Colonic mucosa (tissue), 4 donors: ENCODE data around the gene WNK2. TPM values are rescaled to one million over a fixed set of nuclear protein-coding genes. Genes with fewer than 3 reads are reported as not detected.

ENCODE experiments used
- DNase-seq: peaks from one replicate; pipeline ENCODE4 v3.0.0-alpha.2; 2020
- H3K27ac ChIP-seq: fragments of 200-600 bp; one replicate; pipeline ENCODE4 v1.8.0; 2021
- H3K27me3 ChIP-seq: fragments of 200-600 bp; one replicate; pipeline ENCODE4 v1.8.0; 2021
- H3K36me3 ChIP-seq: fragments of 200-600 bp; one replicate; pipeline ENCODE4 v1.8.0; 2021
- H3K4me1 ChIP-seq: fragments of 200-600 bp; one replicate; pipeline ENCODE4 v1.8.0; 2021; ENCODE audit warnings: mild to moderate bottlenecking
- H3K4me3 ChIP-seq: fragments of 200-600 bp; one replicate; pipeline ENCODE4 v1.8.0; 2021
- H3K9ac ChIP-seq, 2 donors: one replicate each; pipeline ENCODE4 v1.7.0; 2013; ENCODE audit warnings: control low read depth in 2 of 2, low read depth in 2 of 2, low read length in 2 of 2
- H3K9me3 ChIP-seq: fragments of 200-600 bp; one replicate; pipeline ENCODE4 v1.8.0; 2021
- intact Hi-C: fragments of 100-400 bp; cut with DNase I; formaldehyde crosslinking; loops from one replicate; pipeline ENCODE4 v1.14.1; 2022
- total RNA-seq, 2 donors: library from RNA; stranded (reverse); fragmentation: NEBNext Ultra II Directional in 1 of 2; extraction: Animal tissue kit (Norgen Biotek cat#: 25700) in 1 of 2; gene quantifications; one replicate each; pipeline ENCODE4 v1.2.1, GENCODE V29; 2021
- TF ChIP-seq, protein P1 (sequence below): fragments of 200-600 bp; IDR thresholded peaks from one replicate; pipeline ENCODE4 v1.8.0; 2022; ENCODE audit warnings: antibody characterized with exemption, mild to moderate bottlenecking
- donor health status: healthy.
- donor health status: DM: no; HTN: no; CAD: no.
- donor health status: DM: no; HTN: no; CAD: no.

WNK2 gene
- total RNA-seq, 2 donors from 2014 or later, result 161 to 238 TPM

DNA sequence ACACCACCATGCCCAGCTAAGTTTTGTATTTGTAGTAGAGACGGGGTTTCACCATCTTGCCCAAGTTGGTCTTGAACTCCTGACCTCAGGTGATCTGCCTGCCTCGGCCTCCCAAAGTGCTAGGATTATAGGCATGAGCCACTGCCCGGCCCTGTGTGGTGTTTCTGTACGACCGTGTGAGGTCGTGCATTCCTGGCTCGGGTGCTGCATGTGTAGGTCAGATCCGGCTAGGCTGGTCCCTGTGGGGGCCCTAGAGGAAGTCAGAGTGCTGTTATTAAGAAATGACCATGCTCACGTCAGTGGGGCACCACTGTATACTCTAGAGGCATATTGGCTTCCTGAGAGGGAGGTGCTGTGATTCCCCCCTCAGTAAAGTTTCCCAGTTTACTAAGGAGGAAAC, 13.7 kb downstream of the WNK2 start:
- no peaks in the 10 kb centered on the region for H3K9me3 ChIP-seq
- H3K9ac ChIP-seq, result peak overlapping the region in 1 of 2 donors; percentile 51
- DNase-seq, result no peak
- H3K4me1 ChIP-seq, result peaks cover 38% of the 10 kb centered on the region
- intact Hi-C loops, result loop anchor here (5.0 kb wide), 1 partner anchor 35 kb away; no protein-coding TSS in a partner anchor
- H3K27ac ChIP-seq, result peak overlapping the region; percentile 22
- no peaks in the 10 kb centered on the region for H3K27me3 ChIP-seq
- H3K4me3 ChIP-seq, result no peak overlapping the region
- TF ChIP-seq, protein P1, sequence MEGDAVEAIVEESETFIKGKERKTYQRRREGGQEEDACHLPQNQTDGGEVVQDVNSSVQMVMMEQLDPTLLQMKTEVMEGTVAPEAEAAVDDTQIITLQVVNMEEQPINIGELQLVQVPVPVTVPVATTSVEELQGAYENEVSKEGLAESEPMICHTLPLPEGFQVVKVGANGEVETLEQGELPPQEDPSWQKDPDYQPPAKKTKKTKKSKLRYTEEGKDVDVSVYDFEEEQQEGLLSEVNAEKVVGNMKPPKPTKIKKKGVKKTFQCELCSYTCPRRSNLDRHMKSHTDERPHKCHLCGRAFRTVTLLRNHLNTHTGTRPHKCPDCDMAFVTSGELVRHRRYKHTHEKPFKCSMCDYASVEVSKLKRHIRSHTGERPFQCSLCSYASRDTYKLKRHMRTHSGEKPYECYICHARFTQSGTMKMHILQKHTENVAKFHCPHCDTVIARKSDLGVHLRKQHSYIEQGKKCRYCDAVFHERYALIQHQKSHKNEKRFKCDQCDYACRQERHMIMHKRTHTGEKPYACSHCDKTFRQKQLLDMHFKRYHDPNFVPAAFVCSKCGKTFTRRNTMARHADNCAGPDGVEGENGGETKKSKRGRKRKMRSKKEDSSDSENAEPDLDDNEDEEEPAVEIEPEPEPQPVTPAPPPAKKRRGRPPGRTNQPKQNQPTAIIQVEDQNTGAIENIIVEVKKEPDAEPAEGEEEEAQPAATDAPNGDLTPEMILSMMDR, result no peak
- H3K36me3 ChIP-seq, result no peaks in the 10 kb centered on the region

- H3K9ac ChIP-seq, result peak overlapping the region in 1 of 2 donors; percentile 38
- H3K4me1 ChIP-seq, result peaks cover 34% of the 10 kb centered on the region
- TF ChIP-seq, protein P1, result no peak
- H3K36me3 ChIP-seq, result no peaks in the 10 kb centered on the region
- H3K4me3 ChIP-seq, result no peak overlapping the region
- no peaks in the 10 kb centered on the region for H3K27me3 ChIP-seq
- H3K27ac ChIP-seq, result peak overlapping the region; percentile 22
- H3K9me3 ChIP-seq, result no peaks in the 10 kb centered on the region
- peak; percentile 53 for DNase-seq
- intact Hi-C loops, result loop anchor here (5.0 kb wide), 1 partner anchor 34 kb away; no protein-coding TSS in a partner anchor
Measured at GRCh38 chr9:93198117-93198837, 14.3 kb downstream of the WNK2 start.

DNA sequence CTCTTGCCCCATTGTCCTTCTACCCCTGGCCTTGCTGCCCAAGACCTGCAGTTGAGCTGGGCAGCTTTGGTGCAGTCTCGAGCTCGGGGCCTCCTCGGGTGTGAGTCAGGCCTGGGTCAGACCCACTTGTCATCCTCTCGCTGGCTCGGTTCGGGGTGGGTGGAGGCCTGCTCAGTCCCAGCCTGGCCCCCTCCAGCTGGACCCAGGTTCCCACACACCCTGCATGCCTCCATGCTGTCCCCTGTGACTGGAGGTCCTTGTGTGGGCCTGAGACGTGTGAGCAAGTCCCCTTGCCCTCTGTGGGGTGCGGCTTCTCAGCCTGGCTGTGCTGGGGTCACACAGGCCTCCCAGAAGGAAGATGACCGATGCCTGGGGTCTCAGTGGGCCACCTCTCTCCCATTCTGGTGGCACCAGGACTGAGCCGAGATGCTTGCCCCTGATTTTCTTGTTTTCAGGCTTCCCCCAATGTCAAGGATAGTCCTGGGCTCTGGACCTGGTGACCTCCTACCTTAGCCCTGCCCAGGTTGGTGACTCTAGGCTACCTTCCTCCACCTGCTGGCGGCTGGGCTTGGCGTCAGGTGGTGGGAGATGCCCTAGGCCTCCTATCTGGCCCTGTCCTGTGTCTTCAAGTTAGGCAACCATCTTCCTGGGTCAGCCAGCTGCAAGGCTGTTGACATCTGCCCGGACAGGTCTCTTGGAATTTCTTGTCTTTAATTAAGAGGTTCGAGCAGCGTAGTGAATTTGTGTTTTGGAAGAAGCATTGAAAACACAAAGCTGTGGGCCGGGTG, 15.1 kb downstream of the WNK2 start:
- H3K9me3 ChIP-seq, result no peaks in the 10 kb centered on the region
- H3K27ac ChIP-seq, result no peak overlapping the region
- H3K9ac ChIP-seq, result peak overlapping the region in 1 of 2 donors; percentile 15
- peak; percentile 24 for DNase-seq
- no peaks in the 10 kb centered on the region for H3K27me3 ChIP-seq
- intact Hi-C loops, result loop anchor here (5.0 kb wide), 1 partner anchor 33 kb away; no protein-coding TSS in a partner anchor
- no peak overlapping the region for H3K4me3 ChIP-seq
- TF ChIP-seq, protein P1, result no peak
- no peaks in the 10 kb centered on the region for H3K36me3 ChIP-seq
- peaks cover 29% of the 10 kb centered on the region for H3K4me1 ChIP-seq

- Histone ChIP-seq H3K27ac (no peak overlapping the region), H3K4me3 (no peak overlapping the region), H3K4me1 (peaks cover 29% of the 10 kb centered on the region), H3K9me3 (no peaks in the 10 kb centered on the region), H3K36me3 (no peaks in the 10 kb centered on the region), H3K27me3 (no peaks in the 10 kb centered on the region), H3K9ac (peak overlapping the region in 1 of 2 donors; percentile 87)
- TF ChIP-seq, protein P1, result no peak
- intact Hi-C loops, result no loop called here
- DNase-seq, result no peak
Measured at GRCh38 chr9:93200449-93200742, 16.5 kb downstream of the WNK2 start.

DNA sequence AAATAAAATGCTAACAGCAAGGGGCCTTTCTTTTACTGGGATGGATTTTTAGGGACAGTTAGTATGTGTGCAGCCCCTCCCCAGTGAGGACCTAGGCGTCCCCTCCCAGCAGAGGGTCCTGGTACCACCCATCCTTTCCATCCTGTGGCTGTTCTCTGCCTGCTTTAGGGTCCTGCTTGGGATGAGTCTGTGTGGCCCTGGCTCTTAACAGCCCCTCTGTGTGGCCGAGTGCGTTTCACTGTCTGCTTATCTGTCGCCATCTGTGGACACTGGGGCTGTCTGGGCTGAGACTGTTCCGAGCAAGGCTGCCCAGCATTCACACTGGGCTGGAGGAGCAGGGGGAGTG, 17.0 kb downstream of the WNK2 start:
- intact Hi-C loops, result no loop called here
- Histone ChIP-seq H3K36me3 (no peaks in the 10 kb centered on the region), H3K27me3 (no peaks in the 10 kb centered on the region), H3K9ac (peak overlapping the region in 1 of 2 donors; percentile 87), H3K4me3 (no peak overlapping the region), H3K9me3 (no peaks in the 10 kb centered on the region), H3K4me1 (peaks cover 29% of the 10 kb centered on the region), H3K27ac (peak overlapping the region; percentile 82)
- no peak for DNase-seq
- TF ChIP-seq, protein P1, result no peak
